Measurements from ENCODE around the gene DHODH.
"Not testable (repeated sequence)": the region's sequence is repeated elsewhere in the genome, so short reads cannot be mapped to it uniquely, and the experiment has no call there.

Gene DHODH

DNA sequence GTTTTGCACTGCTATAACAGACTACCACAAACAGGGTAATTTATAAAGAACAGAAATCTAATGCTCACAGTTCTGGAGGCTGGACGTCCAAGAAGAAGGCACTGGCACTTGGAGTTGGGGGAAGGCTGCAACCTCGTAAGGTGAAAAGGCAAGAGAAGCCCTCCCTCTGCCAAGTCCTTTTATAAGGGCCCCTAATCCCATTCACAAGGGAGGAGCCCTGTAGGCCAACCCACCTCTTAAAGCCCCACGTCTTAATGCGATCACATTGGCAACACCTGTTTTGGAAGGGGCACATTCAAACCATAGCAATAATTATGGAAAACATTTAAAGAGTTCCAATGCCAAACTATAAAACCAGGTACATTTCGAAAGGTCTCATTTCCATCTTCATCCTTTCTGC, 13.5 kb upstream of the DHODH start:
- H3K4me3 ChIP-seq (ENCODE audit: low read depth, low read length), result no peak overlapping the region
- DNase-seq (ENCODE audit: low read depth), result no peak
- TF ChIP-seq, protein P1, sequence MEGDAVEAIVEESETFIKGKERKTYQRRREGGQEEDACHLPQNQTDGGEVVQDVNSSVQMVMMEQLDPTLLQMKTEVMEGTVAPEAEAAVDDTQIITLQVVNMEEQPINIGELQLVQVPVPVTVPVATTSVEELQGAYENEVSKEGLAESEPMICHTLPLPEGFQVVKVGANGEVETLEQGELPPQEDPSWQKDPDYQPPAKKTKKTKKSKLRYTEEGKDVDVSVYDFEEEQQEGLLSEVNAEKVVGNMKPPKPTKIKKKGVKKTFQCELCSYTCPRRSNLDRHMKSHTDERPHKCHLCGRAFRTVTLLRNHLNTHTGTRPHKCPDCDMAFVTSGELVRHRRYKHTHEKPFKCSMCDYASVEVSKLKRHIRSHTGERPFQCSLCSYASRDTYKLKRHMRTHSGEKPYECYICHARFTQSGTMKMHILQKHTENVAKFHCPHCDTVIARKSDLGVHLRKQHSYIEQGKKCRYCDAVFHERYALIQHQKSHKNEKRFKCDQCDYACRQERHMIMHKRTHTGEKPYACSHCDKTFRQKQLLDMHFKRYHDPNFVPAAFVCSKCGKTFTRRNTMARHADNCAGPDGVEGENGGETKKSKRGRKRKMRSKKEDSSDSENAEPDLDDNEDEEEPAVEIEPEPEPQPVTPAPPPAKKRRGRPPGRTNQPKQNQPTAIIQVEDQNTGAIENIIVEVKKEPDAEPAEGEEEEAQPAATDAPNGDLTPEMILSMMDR (IDR thresholded peaks at IDR 0.05; ENCODE audit: control insufficient read depth, extremely low read depth, insufficient read depth), result no peak

DNA sequence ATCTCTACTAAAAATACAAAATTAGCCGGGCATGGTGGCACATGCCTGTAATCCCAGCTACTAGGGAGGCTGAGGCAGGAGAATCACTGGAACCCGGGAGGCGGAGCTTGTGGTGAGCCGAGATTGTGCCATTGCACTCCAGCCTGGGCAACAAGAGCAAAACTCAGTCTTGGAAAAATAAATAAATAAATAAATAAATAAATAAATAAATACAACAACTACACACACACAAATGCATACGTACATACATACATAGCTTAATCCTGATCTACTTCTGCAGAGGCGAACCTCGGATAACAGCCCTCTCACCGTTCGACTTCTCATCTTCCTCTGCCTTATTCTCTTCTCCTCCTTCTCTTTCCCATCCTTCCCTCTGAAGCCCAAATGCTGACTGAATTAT, 11.0 kb upstream of the DHODH start:
- DNase-seq (ENCODE audit: low read depth); H3K4me3 ChIP-seq (ENCODE audit: low read depth, low read length): not testable (repeated sequence)

DNA sequence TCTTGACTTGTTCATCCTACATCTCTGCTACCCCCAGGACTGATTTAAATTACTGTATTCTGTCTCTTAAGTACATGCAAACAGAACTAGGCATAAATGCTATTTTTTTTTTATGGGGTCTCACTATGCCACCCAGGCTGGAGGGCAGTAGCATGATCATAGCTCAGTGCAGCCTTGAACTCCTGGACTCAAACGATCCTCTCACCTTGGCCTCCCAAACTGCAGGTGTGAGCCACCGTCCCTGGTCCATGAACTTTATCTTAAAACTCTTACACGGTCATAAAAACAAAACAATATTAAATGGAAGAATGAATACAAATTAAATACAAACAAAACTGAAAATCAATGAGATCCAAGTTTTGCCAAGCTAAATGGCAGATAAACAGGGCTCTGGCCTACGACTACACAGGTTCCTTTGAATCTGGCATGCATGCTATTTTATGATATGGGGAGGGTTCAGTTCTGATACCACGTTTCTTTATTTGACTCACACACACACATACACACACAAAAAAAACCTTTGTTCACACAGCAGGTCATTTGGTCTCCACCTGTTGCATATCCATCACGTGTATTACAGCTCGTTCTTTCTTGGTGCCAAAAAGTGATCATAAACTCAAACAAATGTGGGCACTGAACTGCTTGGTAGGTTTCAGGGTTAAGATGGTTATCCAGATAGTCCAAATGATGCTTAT, 7.2 kb upstream of the DHODH start:
- TF ChIP-seq, protein P1 (IDR thresholded peaks at IDR 0.05; ENCODE audit: control insufficient read depth, extremely low read depth, insufficient read depth), result no peak
- no peak for DNase-seq (ENCODE audit: low read depth)
- no peak overlapping the region for H3K4me3 ChIP-seq (ENCODE audit: low read depth, low read length)

DNA sequence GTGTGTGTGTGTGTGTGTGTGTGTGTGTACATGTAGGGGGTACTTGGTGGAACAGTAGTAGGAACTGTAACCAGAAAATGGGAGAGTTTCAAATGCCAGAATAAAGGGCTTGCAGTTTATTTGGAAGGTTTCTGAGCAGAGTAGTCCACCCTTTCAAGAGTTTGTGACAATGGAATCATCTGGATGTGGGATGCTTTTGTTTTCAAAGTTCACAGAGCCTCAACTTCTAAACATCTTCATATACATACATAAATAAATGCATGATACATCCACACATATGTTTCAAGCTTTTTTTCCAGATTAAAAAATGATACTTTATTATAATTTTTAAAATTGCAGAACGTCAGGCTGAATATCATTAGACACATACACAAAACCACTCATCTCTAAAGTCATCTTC, 5.9 kb upstream of the DHODH start:
- DNase-seq (ENCODE audit: low read depth), result no peak
- TF ChIP-seq, protein P1 (IDR thresholded peaks at IDR 0.05; ENCODE audit: control insufficient read depth, extremely low read depth, insufficient read depth), result no peak

DNA sequence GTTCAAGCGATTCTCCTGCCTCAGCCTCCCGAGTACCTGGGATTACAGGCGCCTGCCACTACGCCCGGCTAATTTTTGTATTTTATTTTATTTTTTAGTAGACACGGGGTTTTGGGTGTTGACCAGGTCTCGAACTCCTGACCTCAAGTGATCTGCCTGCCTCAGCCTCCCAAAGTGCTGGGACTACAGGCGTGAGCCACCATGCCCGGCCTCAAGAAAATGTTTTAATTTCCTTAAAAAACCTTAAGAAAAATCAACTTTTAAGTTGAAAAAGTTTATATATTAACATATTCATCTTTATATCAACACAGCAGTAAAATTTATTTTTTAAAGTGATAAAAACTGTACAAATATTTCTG, 500 bp upstream of the DHODH start:
- DNase-seq (ENCODE audit: low read depth), result not testable (repeated sequence)
- peak overlapping the region; percentile 25 for H3K4me3 ChIP-seq (ENCODE audit: low read depth, low read length)

More for the DNA sequence above, 5.9 kb upstream of the DHODH start:
- H3K4me3 ChIP-seq (ENCODE audit: low read depth, low read length), result no peak overlapping the region

DNA sequence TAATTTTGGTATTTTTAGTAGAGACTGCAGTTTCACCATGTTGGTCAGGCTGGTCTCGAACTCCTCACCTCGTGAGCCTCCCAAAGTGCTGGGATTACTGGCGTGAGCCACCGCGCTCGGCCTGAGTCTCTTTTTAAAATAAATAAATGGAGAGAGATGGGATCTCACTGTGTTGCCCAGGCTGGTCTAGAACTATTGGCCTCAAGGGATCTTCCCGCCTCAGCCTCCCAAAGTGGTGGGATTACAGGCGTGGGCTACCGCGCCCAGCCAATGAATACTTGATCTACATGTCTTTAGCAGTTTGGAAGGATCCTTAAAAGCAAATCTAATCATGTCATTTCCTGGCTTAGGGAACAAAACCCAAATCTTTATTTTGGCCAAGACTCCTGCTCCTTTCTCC, 1.2 kb downstream of the DHODH start:
- H3K4me3 ChIP-seq (ENCODE audit: low read depth, low read length), result peak overlapping the region; percentile 84
- DNase-seq (ENCODE audit: low read depth), result no peak
- TF ChIP-seq, protein P1 (IDR thresholded peaks at IDR 0.05; ENCODE audit: control insufficient read depth, extremely low read depth, insufficient read depth), result no peak

DNA sequence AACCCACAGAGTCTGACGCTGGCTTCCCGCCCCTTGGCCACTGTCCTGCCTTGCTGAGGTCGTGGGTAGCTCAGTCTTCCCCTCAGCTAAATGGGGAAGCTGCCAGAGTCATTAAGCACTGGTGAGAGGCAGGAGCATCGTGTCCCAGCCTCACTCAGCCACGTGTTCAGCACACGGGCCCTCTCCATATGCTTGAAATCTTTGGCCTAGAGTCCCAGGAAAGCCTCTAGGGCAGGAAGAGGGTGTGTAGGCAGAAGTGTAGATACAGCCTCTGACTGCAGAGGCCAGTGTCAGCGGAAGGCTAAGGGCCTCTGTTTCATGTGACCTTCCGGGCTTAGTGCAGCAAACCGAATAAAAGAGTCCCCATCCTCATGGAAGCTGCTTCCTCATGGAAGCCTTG, 4.1 kb downstream of the DHODH start:
- DNase-seq (ENCODE audit: low read depth), result no peak
- TF ChIP-seq, protein P1 (IDR thresholded peaks at IDR 0.05; ENCODE audit: control insufficient read depth, extremely low read depth, insufficient read depth), result no peak
- H3K4me3 ChIP-seq (ENCODE audit: low read depth, low read length), result no peak overlapping the region

DNA sequence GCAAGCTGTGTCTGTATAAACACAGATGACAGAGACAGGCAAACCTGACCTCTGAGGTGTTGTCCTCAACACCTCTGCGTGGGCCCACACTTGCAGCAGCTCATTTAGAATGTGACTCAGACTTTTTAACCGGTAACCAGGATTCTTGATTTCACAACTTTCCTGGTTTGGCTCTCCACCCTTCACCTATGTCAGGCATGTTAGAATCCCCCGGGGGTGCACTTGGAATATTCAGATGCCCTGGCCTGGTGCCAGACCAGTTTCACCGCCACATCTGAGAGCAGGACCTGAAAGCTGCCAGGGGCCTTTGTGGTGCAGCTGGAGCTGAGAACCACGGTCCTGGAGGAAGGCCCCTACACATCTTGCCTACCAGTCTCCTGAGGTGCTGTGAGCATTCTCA, 4.8 kb downstream of the DHODH start:
- no peak overlapping the region for H3K4me3 ChIP-seq (ENCODE audit: low read depth, low read length)
- TF ChIP-seq, protein P1 (IDR thresholded peaks at IDR 0.05; ENCODE audit: control insufficient read depth, extremely low read depth, insufficient read depth), result no peak
- DNase-seq (ENCODE audit: low read depth), result no peak

All from LNCaP clone FGC (cell line).